DND-41 (cell line): ENCODE results near the gene FGF12.

Source experiments
- ATAC-seq: fragments of 200-7000 bp; cut with Tn5 transposase; 3 replicates; pipeline ENCODE4 v1.9.1; 2021; ENCODE audit warnings: low read depth; ENCODE audit not compliant: insufficient read depth
- DNase-seq: peaks from one replicate; pipeline ENCODE4 v3.0.0-alpha.2; 2020
- H2AFZ ChIP-seq: 2 replicates; pipeline ENCODE4 v1.6.0; 2012; ENCODE audit warnings: low read depth, low read length
- H3K27ac ChIP-seq: 2 replicates; pipeline ENCODE4 v1.5.1; 2012; ENCODE audit warnings: low read length, inconsistent platforms
- H3K27me3 ChIP-seq: fragments of 200-600 bp; sonication (generic); 2 replicates; pipeline ENCODE4 v1.6.0; 2012; ENCODE audit warnings: low read length, mild to moderate bottlenecking, inconsistent platforms; ENCODE audit not compliant: insufficient read depth, poor library complexity
- H3K36me3 ChIP-seq: 2 replicates; pipeline ENCODE4 v1.5.1; 2012; ENCODE audit warnings: low read length, inconsistent platforms; ENCODE audit not compliant: insufficient read depth
- H3K4me1 ChIP-seq: 2 replicates; pipeline ENCODE4 v1.5.1; 2012; ENCODE audit warnings: mild to moderate bottlenecking, low read length; ENCODE audit not compliant: insufficient read depth
- H3K4me2 ChIP-seq: 2 replicates; pipeline ENCODE4 v1.6.0; 2012; ENCODE audit warnings: mild to moderate bottlenecking, moderate library complexity, low read length, inconsistent platforms; ENCODE audit not compliant: insufficient read depth
- H3K4me3 ChIP-seq, 2 experiments: fragments of 200-600 bp in 1 of 2; shearing (Covaris generic) in 1 of 2; 2 replicates each; pipeline ENCODE4 v1.5.1; 2012 to 2016; ENCODE audit warnings: inconsistent platforms in 2 of 2, low read length in 2 of 2, mild to moderate bottlenecking in 2 of 2, low read depth in 1 of 2, moderate library complexity in 1 of 2
- H3K79me2 ChIP-seq: 2 replicates; pipeline ENCODE4 v1.6.0; 2012; ENCODE audit warnings: low read length, inconsistent platforms; ENCODE audit not compliant: insufficient read depth
- H3K9ac ChIP-seq: 2 replicates; pipeline ENCODE4 v1.6.0; 2012; ENCODE audit warnings: low read depth, mild to moderate bottlenecking, inconsistent platforms, low read length, moderate library complexity
- H3K9me3 ChIP-seq: 2 replicates; pipeline ENCODE4 v1.5.1; 2012; ENCODE audit warnings: low read length, moderate library complexity, mild to moderate bottlenecking, inconsistent platforms; ENCODE audit not compliant: insufficient read depth, severe bottlenecking
- H4K20me1 ChIP-seq: 2 replicates; pipeline ENCODE4 v1.6.0; 2012; ENCODE audit warnings: low read length; ENCODE audit not compliant: insufficient read depth
- EZH2 ChIP-seq: IDR thresholded peaks from 3 replicates; pipeline ENCODE4 v1.6.1; 2012; ENCODE audit warnings: borderline replicate concordance, low read depth, mild to moderate bottlenecking, moderate library complexity, low read length, inconsistent platforms; ENCODE audit not compliant: severe bottlenecking
- TF ChIP-seq, protein P1 (sequence below): IDR thresholded peaks from 2 replicates; pipeline ENCODE4 v1.5.1; 2012; ENCODE audit warnings: borderline replicate concordance, low read length, moderate library complexity, mild to moderate bottlenecking; ENCODE audit not compliant: poor library complexity, severe bottlenecking; ENCODE audit errors: extremely low read depth

FGF12 gene

DNA sequence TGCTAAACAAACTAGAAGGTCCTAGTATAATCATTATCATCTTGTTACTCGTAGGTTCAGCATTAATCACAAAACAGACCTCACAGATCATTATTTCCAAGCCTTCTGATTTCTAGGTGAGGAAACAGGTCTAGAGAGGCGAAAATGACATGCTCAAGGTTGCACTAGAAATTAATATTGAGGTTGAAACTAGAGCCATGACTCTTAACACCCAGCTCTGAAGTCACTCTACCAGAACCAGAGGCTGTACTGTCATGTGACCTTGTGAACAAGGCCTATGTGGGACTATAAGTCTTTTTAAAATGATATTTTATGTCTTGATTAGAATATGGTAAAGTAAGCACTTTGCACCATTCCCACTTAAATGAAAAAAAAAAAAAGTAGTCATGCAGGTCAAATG is 23.8 kb upstream of the FGF12 start:
- no peak overlapping the region for H3K27ac ChIP-seq
- no peaks in the 10 kb centered on the region for H3K4me1 ChIP-seq
- H2AFZ ChIP-seq, result no peak overlapping the region
- DNase-seq (no peak), ATAC-seq (no peak)
- H3K9ac ChIP-seq, result no peak overlapping the region
- H3K4me3 ChIP-seq, result no peak overlapping the region
- no peaks in the 10 kb centered on the region for H3K9me3 ChIP-seq
- H3K79me2 ChIP-seq, result no peaks in the 10 kb centered on the region
- TF ChIP-seq EZH2, result no peak
- TF ChIP-seq, protein P1, sequence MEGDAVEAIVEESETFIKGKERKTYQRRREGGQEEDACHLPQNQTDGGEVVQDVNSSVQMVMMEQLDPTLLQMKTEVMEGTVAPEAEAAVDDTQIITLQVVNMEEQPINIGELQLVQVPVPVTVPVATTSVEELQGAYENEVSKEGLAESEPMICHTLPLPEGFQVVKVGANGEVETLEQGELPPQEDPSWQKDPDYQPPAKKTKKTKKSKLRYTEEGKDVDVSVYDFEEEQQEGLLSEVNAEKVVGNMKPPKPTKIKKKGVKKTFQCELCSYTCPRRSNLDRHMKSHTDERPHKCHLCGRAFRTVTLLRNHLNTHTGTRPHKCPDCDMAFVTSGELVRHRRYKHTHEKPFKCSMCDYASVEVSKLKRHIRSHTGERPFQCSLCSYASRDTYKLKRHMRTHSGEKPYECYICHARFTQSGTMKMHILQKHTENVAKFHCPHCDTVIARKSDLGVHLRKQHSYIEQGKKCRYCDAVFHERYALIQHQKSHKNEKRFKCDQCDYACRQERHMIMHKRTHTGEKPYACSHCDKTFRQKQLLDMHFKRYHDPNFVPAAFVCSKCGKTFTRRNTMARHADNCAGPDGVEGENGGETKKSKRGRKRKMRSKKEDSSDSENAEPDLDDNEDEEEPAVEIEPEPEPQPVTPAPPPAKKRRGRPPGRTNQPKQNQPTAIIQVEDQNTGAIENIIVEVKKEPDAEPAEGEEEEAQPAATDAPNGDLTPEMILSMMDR, result no peak
- no peak overlapping the region for H3K4me2 ChIP-seq
- no peaks in the 10 kb centered on the region for H4K20me1 ChIP-seq
- H3K36me3 ChIP-seq, result no peaks in the 10 kb centered on the region
- no peaks in the 10 kb centered on the region for H3K27me3 ChIP-seq

DNA sequence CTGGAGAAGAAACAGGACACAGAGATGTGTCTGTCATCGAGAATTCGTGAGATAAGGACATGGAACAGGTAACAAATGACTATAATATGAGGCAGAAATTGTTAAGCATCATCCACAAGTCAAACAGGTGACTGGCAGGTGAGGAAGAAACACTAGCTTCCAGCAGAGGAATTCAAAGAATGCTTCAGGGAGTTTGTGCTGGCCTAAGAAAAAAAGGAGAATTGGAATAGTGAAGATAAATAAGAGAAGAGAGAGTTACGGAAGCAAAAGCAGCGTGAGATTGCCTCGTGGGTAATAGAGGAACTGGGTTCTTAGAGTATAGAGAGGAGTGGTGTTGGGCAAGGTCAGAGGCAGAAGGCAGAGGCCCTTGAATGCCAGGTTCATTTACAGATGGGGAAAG is 22.9 kb upstream of the FGF12 start:
- Histone ChIP-seq H3K4me2 (no peak overlapping the region), H3K27ac (no peak overlapping the region), H3K4me3 (no peak overlapping the region)

DNA sequence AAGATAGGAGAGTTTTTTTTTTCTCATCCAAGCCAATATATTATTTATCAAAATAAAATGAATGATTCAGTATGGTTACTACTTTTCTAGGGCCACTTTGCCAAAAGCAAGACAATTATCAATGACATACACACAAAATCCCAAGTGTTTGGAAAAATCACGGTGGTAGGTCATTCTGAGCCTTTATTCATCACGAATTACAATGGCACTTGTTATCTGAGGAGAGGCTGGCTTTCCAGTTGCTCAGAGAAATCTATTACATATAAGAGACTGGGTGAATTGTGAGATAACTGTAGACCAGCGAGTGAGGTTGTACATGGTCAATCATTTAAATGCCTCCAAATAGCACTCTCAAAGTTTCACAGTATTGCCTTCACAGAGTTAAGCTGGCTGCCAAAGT is 20.4 kb upstream of the FGF12 start:
- H3K27me3 ChIP-seq, result no peaks in the 10 kb centered on the region

More for the DNA sequence above, 22.9 kb upstream of the FGF12 start:
- no peak overlapping the region for H2AFZ ChIP-seq
- H3K9ac ChIP-seq, result no peak overlapping the region
- TF ChIP-seq EZH2, result no peak
- TF ChIP-seq, protein P1, result no peak
- ATAC-seq, result no peak
- no peaks in the 10 kb centered on the region for H3K4me1 ChIP-seq
- no peaks in the 10 kb centered on the region for H3K79me2 ChIP-seq
- no peak for DNase-seq
- H3K9me3 ChIP-seq, result no peaks in the 10 kb centered on the region
- no peaks in the 10 kb centered on the region for H3K27me3 ChIP-seq
- H3K36me3 ChIP-seq, result no peaks in the 10 kb centered on the region
- H4K20me1 ChIP-seq, result no peaks in the 10 kb centered on the region

More for the DNA sequence above, 20.4 kb upstream of the FGF12 start:
- no peak overlapping the region for H2AFZ ChIP-seq
- no peak overlapping the region for H3K9ac ChIP-seq
- H3K4me3 ChIP-seq, result no peak overlapping the region
- H3K9me3 ChIP-seq, result no peaks in the 10 kb centered on the region
- no peaks in the 10 kb centered on the region for H3K79me2 ChIP-seq
- no peaks in the 10 kb centered on the region for H3K4me1 ChIP-seq
- TF ChIP-seq, protein P1, result no peak
- TF ChIP-seq EZH2, result no peak
- no peak for DNase-seq
- no peak overlapping the region for H3K27ac ChIP-seq
- no peak for ATAC-seq
- no peak overlapping the region for H3K4me2 ChIP-seq
- no peaks in the 10 kb centered on the region for H4K20me1 ChIP-seq
- H3K36me3 ChIP-seq, result no peaks in the 10 kb centered on the region
